ENCODE data around the gene BTF3L4. TPM values are rescaled to one million over a fixed set of nuclear protein-coding genes. Genes with fewer than 3 reads are reported as not detected.
"Not testable (repeated sequence)": the region's sequence is repeated elsewhere in the genome, so short reads cannot be mapped to it uniquely, and the experiment has no call there.

The BTF3L4 gene
- total and polyA plus RNA-seq, 7 donors, result 34.2 to 70.1 (median 57.6) TPM

- DNase-seq (no peak), ATAC-seq (no peak)
- H3K4me1 ChIP-seq, result peaks cover 32% of the 10 kb centered on the region
- intact Hi-C loops (cut with DNase I), result no loop called here
- peaks cover 6 to 61% of the 10 kb centered on the region in 2 donors for H3K36me3 ChIP-seq (ENCODE audit: insufficient read depth in 1 of 2, low read depth in 1 of 2)
- WGBS, 3 donors, result 96 to 97% (median 97%) methylated on average over 4 of the region's 4 CpGs
- H3K4me3 ChIP-seq, result no peak overlapping the region
- TF ChIP-seq, protein P1, sequence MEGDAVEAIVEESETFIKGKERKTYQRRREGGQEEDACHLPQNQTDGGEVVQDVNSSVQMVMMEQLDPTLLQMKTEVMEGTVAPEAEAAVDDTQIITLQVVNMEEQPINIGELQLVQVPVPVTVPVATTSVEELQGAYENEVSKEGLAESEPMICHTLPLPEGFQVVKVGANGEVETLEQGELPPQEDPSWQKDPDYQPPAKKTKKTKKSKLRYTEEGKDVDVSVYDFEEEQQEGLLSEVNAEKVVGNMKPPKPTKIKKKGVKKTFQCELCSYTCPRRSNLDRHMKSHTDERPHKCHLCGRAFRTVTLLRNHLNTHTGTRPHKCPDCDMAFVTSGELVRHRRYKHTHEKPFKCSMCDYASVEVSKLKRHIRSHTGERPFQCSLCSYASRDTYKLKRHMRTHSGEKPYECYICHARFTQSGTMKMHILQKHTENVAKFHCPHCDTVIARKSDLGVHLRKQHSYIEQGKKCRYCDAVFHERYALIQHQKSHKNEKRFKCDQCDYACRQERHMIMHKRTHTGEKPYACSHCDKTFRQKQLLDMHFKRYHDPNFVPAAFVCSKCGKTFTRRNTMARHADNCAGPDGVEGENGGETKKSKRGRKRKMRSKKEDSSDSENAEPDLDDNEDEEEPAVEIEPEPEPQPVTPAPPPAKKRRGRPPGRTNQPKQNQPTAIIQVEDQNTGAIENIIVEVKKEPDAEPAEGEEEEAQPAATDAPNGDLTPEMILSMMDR (IDR thresholded peaks at IDR 0.05), result no peak
- no peaks in the 10 kb centered on the region for H3K27me3 ChIP-seq (ENCODE audit: insufficient read depth in 3 of 3, low read length in 2 of 3)
- H3K9me3 ChIP-seq, result no peaks in the 10 kb centered on the region
- H3K27ac ChIP-seq, result no peak overlapping the region
Measured at GRCh38 chr1:52060822-52061221, 4.7 kb downstream of the BTF3L4 start.

DNA sequence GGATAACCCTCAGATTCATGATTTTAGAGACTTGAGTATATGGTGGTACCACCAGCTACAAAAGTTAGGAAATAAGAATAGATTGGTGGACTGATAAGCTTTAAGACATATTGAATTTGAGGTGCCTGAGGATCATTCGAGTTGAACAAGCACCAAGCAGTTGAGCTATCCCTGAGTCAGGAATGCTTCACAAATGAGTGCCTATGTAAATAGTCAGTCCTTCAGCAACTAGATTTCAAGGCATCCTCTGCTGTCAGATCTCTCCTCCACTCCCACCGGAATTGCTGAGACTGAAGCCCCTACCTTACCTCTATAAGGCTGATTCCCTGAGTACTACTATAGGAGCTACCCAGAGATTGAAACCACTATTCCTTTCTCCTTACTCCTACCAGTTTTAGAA is 7.1 kb downstream of the BTF3L4 start:
- 85 to 95% (median 94%) methylated on average over 2 of the region's 2 CpGs for WGBS, 3 donors
- TF ChIP-seq, protein P1 (IDR thresholded peaks at IDR 0.05), result no peak
- Histone ChIP-seq H3K27ac (no peak overlapping the region), H3K4me3 (no peak overlapping the region), H3K36me3 (ENCODE audit: insufficient read depth in 1 of 2, low read depth in 1 of 2) (peaks cover 6 to 84% of the 10 kb centered on the region in 2 donors), H3K4me1 (peaks cover 18% of the 10 kb centered on the region), H3K27me3 (ENCODE audit: insufficient read depth in 3 of 3, low read length in 2 of 3) (no peaks in the 10 kb centered on the region), H3K9me3 (no peaks in the 10 kb centered on the region)
- ATAC-seq, result no peak
- DNase-seq, result no peak
- intact Hi-C loops (cut with DNase I), result no loop called here

- intact Hi-C loops (cut with DNase I), result no loop called here
Measured at GRCh38 chr1:52070704-52071103, 14.6 kb downstream of the BTF3L4 start.

GRCh38 chr1:52072291-52072690 is 16.2 kb downstream of the BTF3L4 start:
- Histone ChIP-seq H3K4me1 (peaks cover 5% of the 10 kb centered on the region), H3K9me3 (no peaks in the 10 kb centered on the region), H3K36me3 (ENCODE audit: insufficient read depth in 1 of 2, low read depth in 1 of 2) (peaks cover 0 to 46% of the 10 kb centered on the region in 2 donors), H3K27ac (no peak overlapping the region), H3K27me3 (ENCODE audit: insufficient read depth in 3 of 3, low read length in 2 of 3) (no peaks in the 10 kb centered on the region), H3K4me3 (no peak overlapping the region)
- ATAC-seq, result no peak
- WGBS, 3 donors, result 77 to 94% (median 80%) methylated on average over 6 of the region's 6 CpGs
- intact Hi-C loops (cut with DNase I), result no loop called here
- DNase-seq, result no peak
- TF ChIP-seq, protein P1 (IDR thresholded peaks at IDR 0.05), result no peak

More at GRCh38 chr1:52070704-52071103, 14.6 kb downstream of the BTF3L4 start:
- no peak for ATAC-seq
- Histone ChIP-seq H3K4me3 (no peak overlapping the region), H3K9me3 (no peaks in the 10 kb centered on the region), H3K27ac (no peak overlapping the region), H3K27me3 (ENCODE audit: insufficient read depth in 3 of 3, low read length in 2 of 3) (no peaks in the 10 kb centered on the region), H3K4me1 (no peaks in the 10 kb centered on the region), H3K36me3 (ENCODE audit: insufficient read depth in 1 of 2, low read depth in 1 of 2) (peaks cover 0 to 57% of the 10 kb centered on the region in 2 donors)
- no peak for DNase-seq
- TF ChIP-seq, protein P1 (IDR thresholded peaks at IDR 0.05), result no peak
- 79 to 97% (median 87%) methylated on average over 4 of the region's 4 CpGs for WGBS, 3 donors

- H3K27me3 ChIP-seq (ENCODE audit: insufficient read depth in 3 of 3, low read length in 2 of 3); DNase-seq; H3K4me3 ChIP-seq; H3K4me1 ChIP-seq; H3K9me3 ChIP-seq; H3K27ac ChIP-seq; intact Hi-C loops (cut with DNase I): not testable (repeated sequence)
- WGBS, 3 donors, result 60 to 84% (median 63%) methylated on average over 6 of the region's 6 CpGs
- H3K36me3 ChIP-seq (ENCODE audit: insufficient read depth in 1 of 2, low read depth in 1 of 2), result peaks cover 3 to 39% of the 10 kb centered on the region in 2 donors
- ATAC-seq, result peak in 2 of 4 donors; percentile 53 to 58
Measured at GRCh38 chr1:52077277-52077676, 21.2 kb downstream of the BTF3L4 start.

Measured in psoas muscle (tissue), 8 donors.